HG03558 (cell line): ENCODE results near the gene CXCR5.

Experiments
- ATAC-seq: cut with Tn5 transposase; IDR thresholded peaks from one replicate; pipeline ENCODE4 v1.9.1; 2021; ENCODE audit warnings: moderate number of reproducible peaks; ENCODE audit not compliant: unreplicated experiment; ENCODE audit errors: extremely low read depth

Gene CXCR5

GRCh38 chr11:118896921-118897591, 13.4 kb downstream of the CXCR5 start:
- ATAC-seq: no peak

GRCh38 chr11:118897721-118898310, 14.1 kb downstream of the CXCR5 start:
- ATAC-seq: no peak

GRCh38 chr11:118898400-118899295, 15.0 kb downstream of the CXCR5 start:
- no peak for ATAC-seq

- no peak for ATAC-seq
Measured at GRCh38 chr11:118899296-118899688, 15.6 kb downstream of the CXCR5 start.

GRCh38 chr11:118899706-118900360, 16.1 kb downstream of the CXCR5 start:
- no peak for ATAC-seq

GRCh38 chr11:118900535-118901384, 17.1 kb downstream of the CXCR5 start:
- no peak for ATAC-seq

GRCh38 chr11:118901494-118902335, 18.0 kb downstream of the CXCR5 start:
- ATAC-seq: no peak

- ATAC-seq: no peak
Measured at GRCh38 chr11:118902336-118903203, 18.9 kb downstream of the CXCR5 start.

- no peak for ATAC-seq
Measured at GRCh38 chr11:118903204-118904015, 19.7 kb downstream of the CXCR5 start.

GRCh38 chr11:118907051-118908042, 23.7 kb downstream of the CXCR5 start:
- ATAC-seq: no peak

- ATAC-seq: no peak
Measured at GRCh38 chr11:118908264-118908663, 24.6 kb downstream of the CXCR5 start.

- no peak for ATAC-seq
Measured at GRCh38 chr11:118908901-118909618, 25.4 kb downstream of the CXCR5 start.

- no peak for ATAC-seq
Measured at GRCh38 chr11:118909619-118910308, 26.1 kb downstream of the CXCR5 start.

- no peak for ATAC-seq
Measured at GRCh38 chr11:118910309-118911112, 26.8 kb downstream of the CXCR5 start.
